Measurements from ENCODE around the gene ZCCHC24. TPM values are rescaled to one million over a fixed set of nuclear protein-coding genes. Genes with fewer than 3 reads are reported as not detected.
A peak's percentile ranks its signal among the peaks of the same experiment; 100 is the strongest.

ZCCHC24 gene
- total and polyA plus RNA-seq, 7 donors, result 11.2 to 112 (median 43.0) TPM

DNA sequence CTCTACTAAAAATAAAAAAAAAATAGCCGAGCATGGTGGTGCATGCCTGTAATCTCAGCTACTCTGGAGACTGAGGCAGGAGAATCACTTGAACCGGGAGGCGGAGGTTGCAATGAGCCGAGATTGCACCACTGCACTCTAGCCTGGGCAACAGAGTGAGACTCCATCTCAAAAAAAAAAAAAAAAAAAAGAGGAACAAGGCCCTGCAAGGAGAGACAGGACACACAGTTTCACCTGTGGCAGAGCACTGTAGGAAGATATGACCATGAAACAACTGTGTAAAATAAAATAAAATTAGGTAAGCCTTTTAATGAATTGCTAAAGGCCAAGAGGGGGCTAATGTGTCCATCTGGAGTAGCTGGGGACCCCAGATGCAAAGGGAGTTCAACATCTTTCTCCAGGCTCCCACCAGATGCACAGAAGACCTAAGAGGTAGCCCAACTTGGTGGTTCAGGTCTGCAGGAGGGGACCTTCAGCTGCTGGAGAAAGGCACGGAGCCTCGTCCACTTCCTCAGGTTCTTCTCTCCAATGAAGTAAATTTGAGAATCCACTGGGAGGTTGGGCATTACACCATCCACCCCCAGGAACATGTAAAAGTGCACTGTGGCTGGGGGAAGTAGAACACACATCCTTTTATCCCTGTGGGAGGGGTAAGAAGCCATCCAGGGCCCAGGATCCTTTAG lies 85.5 kb downstream of the ZCCHC24 start:
- Histone ChIP-seq H3K9me3 (no peaks in the 10 kb centered on the region), H3K36me3 (ENCODE audit: insufficient read depth in 1 of 2, low read depth in 1 of 2) (peaks cover 3 to 15% of the 10 kb centered on the region in 2 donors), H3K4me1 (peaks cover 9% of the 10 kb centered on the region), H3K27me3 (ENCODE audit: insufficient read depth in 3 of 3, low read length in 2 of 3) (no peaks in the 10 kb centered on the region), H3K4me3 (no peak overlapping the region), H3K27ac (no peak overlapping the region)
- 88 to 92% (median 91%) methylated on average over 6 of the region's 6 CpGs for WGBS, 3 donors
- DNase-seq, result no peak
- no peak for TF ChIP-seq CTCF (IDR thresholded peaks at IDR 0.05)
- intact Hi-C loops (cut with DNase I), result loop anchor here in 1 of 2 donors (5.0 kb wide), 1 partner anchor 242 kb away; no protein-coding TSS in a partner anchor
- ATAC-seq, result no peak

DNA sequence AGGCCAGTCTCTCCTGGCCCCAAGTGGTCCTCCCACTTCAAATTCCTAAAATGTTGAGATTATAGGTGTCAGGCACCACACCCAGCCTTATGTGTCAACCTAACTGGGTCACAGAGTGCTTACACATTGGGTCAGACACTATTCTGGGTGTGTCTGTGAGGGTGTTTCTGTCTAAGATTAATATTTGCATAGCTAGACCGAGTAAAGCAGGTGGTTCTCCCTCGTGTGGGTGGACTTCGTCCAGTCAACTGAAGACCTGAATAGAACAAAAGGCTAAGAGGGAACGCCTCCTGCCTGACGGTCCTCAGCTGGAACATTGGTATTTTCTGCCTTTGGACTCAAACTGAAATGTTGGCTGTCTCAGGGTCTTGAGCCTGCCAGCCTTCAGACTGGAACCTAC lies 86.6 kb downstream of the ZCCHC24 start:
- H3K4me3 ChIP-seq, result no peak overlapping the region
- 36 to 51% (median 45%) methylated on average over 5 of the region's 5 CpGs for WGBS, 3 donors
- H3K27me3 ChIP-seq (ENCODE audit: insufficient read depth in 3 of 3, low read length in 2 of 3), result no peaks in the 10 kb centered on the region
- intact Hi-C loops (cut with DNase I), result loop anchor here in 1 of 2 donors (5.0 kb wide), 1 partner anchor 243 kb away; no protein-coding TSS in a partner anchor
- H3K36me3 ChIP-seq (ENCODE audit: insufficient read depth in 1 of 2, low read depth in 1 of 2), result peaks cover 3 to 27% of the 10 kb centered on the region in 2 donors
- peak in 1 of 2 donors; percentile 46 for DNase-seq
- no peaks in the 10 kb centered on the region for H3K9me3 ChIP-seq
- H3K4me1 ChIP-seq, result peaks cover 9% of the 10 kb centered on the region
- peak; percentile 86 to 97 (median 94) for ATAC-seq
- TF ChIP-seq CTCF (IDR thresholded peaks at IDR 0.05), result no peak
- H3K27ac ChIP-seq, result peak overlapping the region; percentile 56

DNA sequence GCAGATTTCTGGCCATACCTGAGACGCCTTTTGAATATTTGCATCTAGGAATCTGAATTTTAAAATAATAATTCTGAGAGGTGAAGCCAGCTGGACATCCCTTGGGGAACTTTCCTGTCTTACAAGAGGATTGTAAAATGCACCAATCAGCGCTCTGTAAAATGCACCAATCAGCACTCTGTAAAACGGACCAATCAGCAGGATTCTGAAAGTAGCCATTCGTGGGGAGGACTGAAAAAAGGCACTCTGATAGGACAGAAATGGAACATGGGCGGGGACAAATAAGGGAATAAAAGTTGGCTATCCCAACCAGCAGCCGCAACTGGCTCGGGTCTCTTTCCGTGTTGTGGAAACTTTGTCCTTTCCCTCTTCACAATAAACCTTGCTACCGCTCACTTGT lies 88.2 kb downstream of the ZCCHC24 start:
- DNase-seq (no peak), ATAC-seq (no peak)
- no peaks in the 10 kb centered on the region for H3K9me3 ChIP-seq
- peaks cover 3 to 43% of the 10 kb centered on the region in 2 donors for H3K36me3 ChIP-seq (ENCODE audit: insufficient read depth in 1 of 2, low read depth in 1 of 2)
- intact Hi-C loops (cut with DNase I), result loop anchor here in 1 of 2 donors (5.0 kb wide), 1 partner anchor 245 kb away; no protein-coding TSS in a partner anchor
- no peaks in the 10 kb centered on the region for H3K27me3 ChIP-seq (ENCODE audit: insufficient read depth in 3 of 3, low read length in 2 of 3)
- no peak overlapping the region for H3K4me3 ChIP-seq
- H3K4me1 ChIP-seq, result peaks cover 13% of the 10 kb centered on the region
- TF ChIP-seq CTCF (IDR thresholded peaks at IDR 0.05), result no peak
- no peak overlapping the region for H3K27ac ChIP-seq
- 95 to 98% (median 96%) methylated on average over 9 of the region's 9 CpGs for WGBS, 3 donors

GRCh38 chr10:79356104-79356503 lies 89.3 kb downstream of the ZCCHC24 start:
- Histone ChIP-seq H3K36me3 (ENCODE audit: insufficient read depth in 1 of 2, low read depth in 1 of 2) (peaks cover 3 to 54% of the 10 kb centered on the region in 2 donors), H3K27me3 (ENCODE audit: insufficient read depth in 3 of 3, low read length in 2 of 3) (no peaks in the 10 kb centered on the region)
- WGBS, 3 donors, result 83 to 89% (median 83%) methylated on average over 5 of the region's 5 CpGs

More at GRCh38 chr10:79356104-79356503, 89.3 kb downstream of the ZCCHC24 start:
- no peak for DNase-seq
- ATAC-seq, result no peak
- H3K9me3 ChIP-seq, result no peaks in the 10 kb centered on the region
- intact Hi-C loops (cut with DNase I), result loop anchor here in 1 of 2 donors (5.0 kb wide), 1 partner anchor 246 kb away; no protein-coding TSS in a partner anchor
- H3K4me1 ChIP-seq, result peaks cover 13% of the 10 kb centered on the region
- H3K27ac ChIP-seq, result no peak overlapping the region
- no peak for TF ChIP-seq CTCF (IDR thresholded peaks at IDR 0.05)
- no peak overlapping the region for H3K4me3 ChIP-seq
